Gastrocnemius medialis (tissue), 4 donors: ENCODE results near the gene ITGA8. TPM values are rescaled to one million over a fixed set of nuclear protein-coding genes. Genes with fewer than 3 reads are reported as not detected.
"Not testable (repeated sequence)": the region's sequence is repeated elsewhere in the genome, so short reads cannot be mapped to it uniquely, and the experiment has no call there.

Experiments used
- ATAC-seq, 2 donors: fragments of 150-250 bp; one replicate each; pipeline ENCODE4 v1.9.1; 2016
- DNase-seq, 2 donors: peaks; one replicate each; pipeline ENCODE4 v3.0.0-alpha.2; 2019
- H3K27ac ChIP-seq, 4 donors: fragments of 200-600 bp; sonication (generic); 1 replicate in 1 of 4; 2 replicates in 3 of 4; pipeline ENCODE4 v1.5.1; 2016 to 2018; ENCODE audit warnings: mild to moderate bottlenecking in 2 of 4, moderate library complexity in 1 of 4
- H3K27me3 ChIP-seq, 3 donors: fragments of 200-600 bp; sonication (generic) in 2 of 3; 1 replicate in 1 of 3; 2 replicates in 2 of 3; pipeline versions ENCODE4 v1.5.1 to v1.6.0; 2016 to 2019; ENCODE audit warnings: mild to moderate bottlenecking in 1 of 3, moderate library complexity in 1 of 3
- H3K36me3 ChIP-seq, 2 donors: fragments of 200-600 bp; sonication (generic) in 1 of 2; one replicate each; pipeline ENCODE4 v1.5.1; 2017 to 2018
- H3K4me1 ChIP-seq, 2 donors: fragments of 200-600 bp; sonication (generic) in 1 of 2; one replicate each; pipeline ENCODE4 v1.5.1; 2016 to 2017; ENCODE audit warnings: mild to moderate bottlenecking in 2 of 2
- H3K4me3 ChIP-seq, 4 donors: fragments of 200-600 bp; sonication (generic) in 3 of 4; 1 replicate in 1 of 4; 2 replicates in 3 of 4; pipeline ENCODE4 v1.5.1; 2016 to 2019; ENCODE audit warnings: mild to moderate bottlenecking in 2 of 4
- H3K9me3 ChIP-seq, 3 donors: fragments of 200-600 bp; sonication (generic) in 2 of 3; 1 replicate in 1 of 3; 2 replicates in 2 of 3; pipeline ENCODE4 v1.5.1; 2016 to 2019
- CTCF ChIP-seq, 5 experiments: fragments of 450-650 bp in 3 of 5; fragments of 200-600 bp in 2 of 5; sonication (generic) in 2 of 5; IDR thresholded peaks in 4 of 5; conservative IDR thresholded peaks in 1 of 5; 1 replicate in 4 of 5; 2 replicates in 1 of 5; pipeline ENCODE4 v1.5.1; 2016 to 2019; ENCODE audit warnings: antibody characterized with exemption in 5 of 5, mild to moderate bottlenecking in 3 of 5, moderate library complexity in 3 of 5
- POLR2A ChIP-seq, 2 donors: fragments of 450-650 bp; IDR thresholded peaks; one replicate each; pipeline ENCODE4 v1.6.1; 2017; ENCODE audit warnings: antibody characterized with exemption in 2 of 2, mild to moderate bottlenecking in 2 of 2, moderate library complexity in 2 of 2
- in situ Hi-C, 4 donors: fragments of 200-750 bp; cut with MboI; loops; one replicate each; pipeline versions ENCODE4 v1.15.0 to v1.8.0; 2017; ENCODE audit warnings: low sequenced_read_pairs in 4 of 4
- intact Hi-C: fragments of 100-400 bp; cut with DNase I; formaldehyde crosslinking; loops from one replicate; pipeline ENCODE4 v1.15.1; 2023; ENCODE audit warnings: low total_unique reads
- total RNA-seq, 4 donors: library from RNA; depleted of rRNA; stranded (reverse); fragments of >200 nt; gene quantifications; one replicate each; pipeline versions ENCODE4 v1.1.0 to v1.2.3, GENCODE V29; 2016

ITGA8 gene
- total RNA-seq, 4 donors from 2014 or later = 1.6 to 17.4 (median 10.3) TPM

GRCh38 chr10:15476337-15476736 is 243.4 kb downstream of the ITGA8 start:
- in situ Hi-C loops = no loop called here
- Histone ChIP-seq H3K4me1 (no peaks in the 10 kb centered on the region), H3K9me3 (no peaks in the 10 kb centered on the region), H3K27me3 (no peaks in the 10 kb centered on the region), H3K36me3 (no peaks in the 10 kb centered on the region), H3K4me3 (no peak overlapping the region), H3K27ac (no peak overlapping the region)
- DNase-seq = no peak
- no peak for TF ChIP-seq POLR2A (IDR thresholded peaks at IDR 0.05)
- TF ChIP-seq CTCF (IDR thresholded peaks at IDR 0.05 in 4 of 5, conservative IDR thresholded peaks at IDR 0.05 in 1 of 5) = no peak
- no peak for ATAC-seq
- intact Hi-C loops = no loop called here

- H3K4me1 ChIP-seq, ATAC-seq, H3K27ac ChIP-seq, in situ Hi-C loops, DNase-seq, H3K9me3 ChIP-seq, H3K4me3 ChIP-seq, H3K36me3 ChIP-seq, intact Hi-C loops, H3K27me3 ChIP-seq: not testable (repeated sequence)
Measured at GRCh38 chr10:15475439-15475838, 244.3 kb downstream of the ITGA8 start.

GRCh38 chr10:15474671-15475070 is 245.1 kb downstream of the ITGA8 start:
- Histone ChIP-seq H3K4me1 (no peaks in the 10 kb centered on the region), H3K27me3 (no peaks in the 10 kb centered on the region), H3K36me3 (no peaks in the 10 kb centered on the region), H3K4me3 (no peak overlapping the region), H3K27ac (no peak overlapping the region), H3K9me3 (no peaks in the 10 kb centered on the region)
- ATAC-seq (no peak), DNase-seq (no peak)
- TF ChIP-seq POLR2A (IDR thresholded peaks at IDR 0.05) (no peak), CTCF (IDR thresholded peaks at IDR 0.05 in 4 of 5, conservative IDR thresholded peaks at IDR 0.05 in 1 of 5) (no peak)
- intact Hi-C loops = no loop called here
- in situ Hi-C loops = no loop called here

GRCh38 chr10:15473396-15473767 is 246.3 kb downstream of the ITGA8 start:
- Histone ChIP-seq H3K4me1 (no peaks in the 10 kb centered on the region), H3K4me3 (no peak overlapping the region), H3K36me3 (no peaks in the 10 kb centered on the region), H3K9me3 (no peaks in the 10 kb centered on the region), H3K27me3 (no peaks in the 10 kb centered on the region), H3K27ac (no peak overlapping the region)
- intact Hi-C loops (no loop called here), in situ Hi-C loops (no loop called here)
- DNase-seq (no peak), ATAC-seq (no peak)
- TF ChIP-seq CTCF (IDR thresholded peaks at IDR 0.05 in 4 of 5, conservative IDR thresholded peaks at IDR 0.05 in 1 of 5) = no peak
- TF ChIP-seq POLR2A (IDR thresholded peaks at IDR 0.05) = no peak

- Histone ChIP-seq H3K27me3 (no peaks in the 10 kb centered on the region), H3K36me3 (no peaks in the 10 kb centered on the region), H3K4me3 (no peak overlapping the region), H3K27ac (no peak overlapping the region), H3K4me1 (no peaks in the 10 kb centered on the region), H3K9me3 (no peaks in the 10 kb centered on the region)
- in situ Hi-C loops = no loop called here
- intact Hi-C loops = no loop called here
- DNase-seq (no peak), ATAC-seq (no peak)
- no peak for TF ChIP-seq CTCF (IDR thresholded peaks at IDR 0.05 in 4 of 5, conservative IDR thresholded peaks at IDR 0.05 in 1 of 5)
- TF ChIP-seq POLR2A (IDR thresholded peaks at IDR 0.05) = no peak
Measured at GRCh38 chr10:15472431-15473395, 247.0 kb downstream of the ITGA8 start.
